ENCODE results near the gene BANF1. TPM values are rescaled to one million over a fixed set of nuclear protein-coding genes. Genes with fewer than 3 reads are reported as not detected.

BANF1 gene
- total and polyA plus RNA-seq, 4 donors = 10.7 to 100.0 (median 47.0) TPM

- Histone ChIP-seq H3K4me3 (ENCODE audit: low read depth in 1 of 3, low read length in 3 of 3) (no peak overlapping the region), H3K9me3 (ENCODE audit: control insufficient read depth in 4 of 4, low read length in 3 of 4) (no peaks in the 10 kb centered on the region), H3K4me1 (ENCODE audit: control insufficient read depth in 4 of 4, insufficient read depth in 4 of 4, low read length in 3 of 4) (no peaks in the 10 kb centered on the region), H3K9ac (ENCODE audit: low read depth in 1 of 2, low read length in 2 of 2) (no peak overlapping the region), H3K27me3 (ENCODE audit: control insufficient read depth in 4 of 4, insufficient read depth in 4 of 4, low read length in 3 of 4) (no peaks in the 10 kb centered on the region), H3K27ac (ENCODE audit: low read depth in 1 of 2, low read length in 2 of 2) (no peak overlapping the region), H3K36me3 (ENCODE audit: control insufficient read depth in 4 of 4, insufficient read depth in 3 of 4, low read depth in 1 of 4, low read length in 3 of 4) (peaks cover 6 to 9% (median 8%) of the 10 kb centered on the region in 4 donors)
- DNase-seq (ENCODE audit: low spot score) = no peak
- WGBS = 85% methylated on average over 5 of the region's 5 CpGs
- no peak for TF ChIP-seq GABPA (IDR thresholded peaks at IDR 0.05 in 1 of 2, conservative IDR thresholded peaks at IDR 0.05 in 1 of 2)
- TF ChIP-seq EGR1 (IDR thresholded peaks at IDR 0.05; ENCODE audit: low read depth in 2 of 2) = no peak
- TF ChIP-seq MAX (IDR thresholded peaks at IDR 0.05) = no peak
- no peak for TF ChIP-seq CTCF (IDR thresholded peaks at IDR 0.05; ENCODE audit: low read depth, low read length, missing input control)
- TF ChIP-seq JUND (IDR thresholded peaks at IDR 0.05) = no peak
- TF ChIP-seq SP1 (IDR thresholded peaks at IDR 0.05) = no peak
- no peak for TF ChIP-seq ZBTB33 (IDR thresholded peaks at IDR 0.05)
- TF ChIP-seq FOXA1 (IDR thresholded peaks at IDR 0.05) = no peak
- no peak for TF ChIP-seq TAF1 (conservative IDR thresholded peaks at IDR 0.05)
- TF ChIP-seq REST (IDR thresholded peaks at IDR 0.05) = no peak
- no peak for TF ChIP-seq HNF4A (conservative IDR thresholded peaks at IDR 0.05)
- no peak for TF ChIP-seq RXRA (IDR thresholded peaks at IDR 0.05)
- no peak for TF ChIP-seq FOXA2 (IDR thresholded peaks at IDR 0.05)
Measured at GRCh38 chr11:65983589-65983987, 18.7 kb upstream of the BANF1 start.

GRCh38 chr11:65987336-65987735, 15.0 kb upstream of the BANF1 start:
- Histone ChIP-seq H3K4me1 (ENCODE audit: control insufficient read depth in 4 of 4, insufficient read depth in 4 of 4, low read length in 3 of 4) (no peaks in the 10 kb centered on the region), H3K9ac (ENCODE audit: low read depth in 1 of 2, low read length in 2 of 2) (peak overlapping the region in 1 of 2 donors; percentile 8), H3K4me3 (ENCODE audit: low read depth in 1 of 3, low read length in 3 of 3) (no peak overlapping the region), H3K9me3 (ENCODE audit: control insufficient read depth in 4 of 4, low read length in 3 of 4) (no peaks in the 10 kb centered on the region), H3K27ac (ENCODE audit: low read depth in 1 of 2, low read length in 2 of 2) (no peak overlapping the region), H3K27me3 (ENCODE audit: control insufficient read depth in 4 of 4, insufficient read depth in 4 of 4, low read length in 3 of 4) (no peaks in the 10 kb centered on the region), H3K36me3 (ENCODE audit: control insufficient read depth in 4 of 4, insufficient read depth in 3 of 4, low read depth in 1 of 4, low read length in 3 of 4) (peaks cover 0 to 4% (median 0%) of the 10 kb centered on the region in 4 donors)
- TF ChIP-seq HNF4A (conservative IDR thresholded peaks at IDR 0.05) = no peak
- TF ChIP-seq REST (IDR thresholded peaks at IDR 0.05) = no peak
- TF ChIP-seq EGR1 (IDR thresholded peaks at IDR 0.05; ENCODE audit: low read depth in 2 of 2) = no peak
- no peak for TF ChIP-seq SP1 (IDR thresholded peaks at IDR 0.05)
- TF ChIP-seq JUND (IDR thresholded peaks at IDR 0.05) = no peak
- TF ChIP-seq GABPA (IDR thresholded peaks at IDR 0.05 in 1 of 2, conservative IDR thresholded peaks at IDR 0.05 in 1 of 2) = no peak
- TF ChIP-seq TAF1 (conservative IDR thresholded peaks at IDR 0.05) = no peak
- TF ChIP-seq ATF3 (IDR thresholded peaks at IDR 0.05) = no peak
- TF ChIP-seq MAX (IDR thresholded peaks at IDR 0.05) = no peak
- no peak for TF ChIP-seq FOXA2 (IDR thresholded peaks at IDR 0.05)
- WGBS = 89% methylated on average over 9 of the region's 9 CpGs
- DNase-seq (ENCODE audit: low spot score) = no peak
